G401.6 (cell line): ENCODE data around the gene NDUFS8.

Experiments used
- FAIRE-seq: peaks from 2 replicates; lab custom pipeline; 2012; peaks lifted over from hg19 to GRCh38; lab: Jason Lieb, UNC

NDUFS8 gene

DNA sequence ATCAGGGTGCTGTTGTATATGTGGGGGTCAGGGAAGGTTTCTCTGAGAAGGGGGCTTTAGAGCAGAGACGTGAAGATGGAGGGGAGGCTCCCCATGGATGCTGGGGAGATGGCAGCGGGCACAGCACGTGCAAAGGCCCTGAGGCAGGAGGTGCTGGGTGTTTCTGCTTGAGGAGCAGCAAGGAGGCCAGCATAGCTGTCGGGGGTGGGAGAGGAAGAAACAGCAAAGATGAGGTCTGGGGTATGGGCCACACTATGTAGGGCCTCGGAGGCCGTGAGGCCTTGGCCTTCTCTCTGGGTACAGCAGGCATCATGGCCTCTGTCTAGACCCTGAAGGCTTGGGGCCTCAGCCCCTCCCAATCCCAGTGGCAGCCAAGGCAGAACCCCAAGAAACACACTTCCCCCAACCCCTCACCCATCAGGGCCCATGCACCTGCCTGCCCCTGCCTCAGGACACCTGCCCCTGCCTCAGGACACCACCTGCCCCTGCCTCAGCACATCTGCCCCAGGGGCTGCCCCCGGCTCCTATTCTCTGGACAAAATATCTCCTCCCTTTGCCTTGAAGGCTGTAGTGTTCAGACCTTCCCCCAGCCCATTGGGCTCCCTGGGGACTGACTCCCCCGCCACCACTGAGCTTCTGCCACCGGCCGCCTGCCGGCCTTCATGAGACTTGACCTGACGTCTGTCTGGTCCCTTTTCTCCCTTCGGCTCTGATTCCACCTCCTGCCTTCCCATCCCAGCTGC is 14.1 kb upstream of the NDUFS8 start:
- no peak for FAIRE-seq

DNA sequence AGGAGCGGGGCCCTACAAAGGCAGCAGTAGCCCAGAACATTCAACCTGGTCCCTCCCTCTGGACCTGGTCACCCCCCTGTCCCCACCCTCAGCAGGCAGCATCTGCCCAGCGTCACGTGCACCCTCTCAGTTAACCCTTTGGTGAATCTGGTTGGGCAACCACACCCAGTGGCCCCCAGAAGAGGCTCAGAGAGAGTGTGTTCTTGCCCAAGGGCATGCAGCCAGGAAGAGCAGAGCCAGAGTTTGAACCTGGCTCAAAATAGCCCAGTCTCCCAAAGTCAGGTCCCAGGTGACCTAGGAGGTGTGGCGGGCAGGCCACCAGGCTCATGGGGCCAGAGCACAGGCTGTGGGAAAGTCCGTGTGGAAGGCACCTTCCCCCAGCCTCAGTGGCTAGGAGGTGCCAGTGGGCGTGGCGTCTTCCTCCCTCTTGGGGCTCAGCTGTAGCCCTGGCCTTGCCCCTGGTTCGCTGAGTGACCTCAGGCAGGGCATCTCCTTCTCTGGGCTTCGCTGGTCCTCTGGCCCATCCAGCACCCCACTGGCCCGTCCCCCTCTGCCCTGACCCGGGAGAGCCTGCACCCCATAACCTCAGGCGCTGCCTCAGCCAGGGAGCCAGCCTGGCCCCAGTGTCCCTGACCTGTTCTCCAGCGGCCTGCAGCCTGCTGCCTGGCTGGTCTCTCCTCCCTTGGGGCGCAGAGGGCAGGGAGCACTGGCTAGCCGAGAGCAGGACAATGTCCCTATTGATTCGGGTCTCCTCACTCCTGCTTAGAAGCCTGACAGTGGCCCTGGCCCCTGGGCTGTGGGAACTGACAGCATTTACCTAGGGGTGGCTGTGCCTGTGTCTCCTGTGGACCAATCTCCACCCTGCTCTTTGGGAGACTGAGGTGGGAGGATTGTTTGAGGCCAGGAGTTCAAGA is 13.3 kb upstream of the NDUFS8 start:
- no peak for FAIRE-seq

GRCh38 chr11:68017980-68018729 is 12.3 kb upstream of the NDUFS8 start:
- FAIRE-seq, result no peak

- FAIRE-seq, result no peak
These were observed 11.7 kb upstream of the NDUFS8 start for GRCh38 chr11:68018730-68019190.

DNA sequence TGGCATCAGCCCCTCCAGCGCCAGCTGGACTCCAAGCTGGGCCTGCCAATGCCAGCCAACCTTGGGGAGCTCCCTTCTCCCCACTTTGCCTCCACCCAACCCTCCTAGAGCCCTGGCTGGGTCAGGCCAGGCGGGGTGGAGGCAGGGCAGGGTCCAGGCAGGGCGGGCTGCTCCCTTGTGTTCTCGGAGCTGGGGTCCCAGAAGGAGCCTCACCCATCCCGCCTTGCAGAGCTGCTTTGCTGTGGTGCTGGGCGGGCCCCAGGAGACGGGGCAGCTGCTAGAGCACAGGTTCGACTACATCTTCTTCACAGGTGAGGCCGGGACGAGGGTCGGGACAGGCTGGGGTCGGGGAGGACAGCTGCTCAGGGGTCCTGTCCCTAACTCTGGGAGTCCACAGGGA is 11.0 kb upstream of the NDUFS8 start:
- FAIRE-seq, result no peak

DNA sequence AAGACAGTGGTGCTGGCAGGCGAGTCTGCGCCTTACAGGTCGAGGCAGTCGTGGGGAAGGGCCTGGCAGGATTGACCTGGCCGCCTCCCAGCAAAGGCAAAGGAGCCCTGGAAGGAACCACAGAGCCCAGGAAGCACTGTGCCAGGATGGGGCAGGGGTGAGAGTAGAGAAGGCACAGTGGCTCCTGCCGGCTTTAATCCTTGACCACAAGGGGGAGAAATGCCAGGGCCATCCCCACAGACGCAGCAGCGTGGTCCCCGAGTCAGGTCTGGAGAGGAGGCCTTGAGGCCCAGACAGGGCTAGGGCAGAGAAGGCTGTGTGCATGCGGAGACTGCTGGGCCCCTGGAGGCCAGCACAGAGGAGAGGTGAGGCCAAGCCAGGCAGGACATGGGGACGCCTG is 9.9 kb upstream of the NDUFS8 start:
- FAIRE-seq, result no peak

- no peak for FAIRE-seq
These were observed 9.2 kb upstream of the NDUFS8 start for GRCh38 chr11:68021167-68021787.

- FAIRE-seq, result no peak
These were observed 8.0 kb upstream of the NDUFS8 start for GRCh38 chr11:68022531-68022930.

GRCh38 chr11:68024508-68024907 is 6.0 kb upstream of the NDUFS8 start:
- FAIRE-seq, result no peak

GRCh38 chr11:68025047-68025446 is 5.4 kb upstream of the NDUFS8 start:
- no peak for FAIRE-seq

DNA sequence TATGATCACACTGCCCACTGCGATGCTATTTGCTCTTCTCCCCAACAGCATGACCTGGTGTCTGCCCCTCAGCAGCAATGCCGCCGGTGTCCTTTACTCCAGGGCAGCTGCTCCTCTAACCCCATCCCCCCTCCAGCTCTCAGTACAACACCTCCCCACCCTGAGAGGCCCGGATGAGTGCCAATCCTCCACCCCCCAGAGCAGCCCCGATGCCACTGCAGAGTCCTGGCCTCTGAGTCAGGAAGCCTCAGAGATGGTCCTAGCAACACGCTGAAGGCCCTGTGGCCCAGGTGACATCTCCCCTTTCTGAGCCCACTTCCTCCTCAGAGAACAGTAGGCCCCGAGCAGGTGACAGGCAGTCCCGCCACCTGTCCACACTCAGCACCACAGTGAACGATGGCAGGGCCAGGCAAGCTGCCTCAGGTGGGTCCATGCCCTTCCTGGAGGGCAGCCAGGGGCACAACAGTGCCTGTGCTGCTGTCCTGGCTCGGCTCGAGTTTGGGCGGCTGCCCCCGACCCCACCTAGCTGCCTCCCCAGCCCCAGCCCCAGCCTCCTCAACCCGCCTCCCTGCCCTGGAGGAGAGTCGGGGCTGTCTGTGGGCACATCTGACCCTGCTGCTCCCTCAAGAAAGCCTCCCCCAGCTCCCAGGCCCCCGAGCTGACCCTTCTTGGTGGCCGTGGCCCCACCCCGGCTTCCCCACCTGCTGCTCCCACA is 3.9 kb upstream of the NDUFS8 start:
- no peak for FAIRE-seq

- FAIRE-seq, result no peak
These were observed 2.8 kb upstream of the NDUFS8 start for GRCh38 chr11:68027667-68028066.

DNA sequence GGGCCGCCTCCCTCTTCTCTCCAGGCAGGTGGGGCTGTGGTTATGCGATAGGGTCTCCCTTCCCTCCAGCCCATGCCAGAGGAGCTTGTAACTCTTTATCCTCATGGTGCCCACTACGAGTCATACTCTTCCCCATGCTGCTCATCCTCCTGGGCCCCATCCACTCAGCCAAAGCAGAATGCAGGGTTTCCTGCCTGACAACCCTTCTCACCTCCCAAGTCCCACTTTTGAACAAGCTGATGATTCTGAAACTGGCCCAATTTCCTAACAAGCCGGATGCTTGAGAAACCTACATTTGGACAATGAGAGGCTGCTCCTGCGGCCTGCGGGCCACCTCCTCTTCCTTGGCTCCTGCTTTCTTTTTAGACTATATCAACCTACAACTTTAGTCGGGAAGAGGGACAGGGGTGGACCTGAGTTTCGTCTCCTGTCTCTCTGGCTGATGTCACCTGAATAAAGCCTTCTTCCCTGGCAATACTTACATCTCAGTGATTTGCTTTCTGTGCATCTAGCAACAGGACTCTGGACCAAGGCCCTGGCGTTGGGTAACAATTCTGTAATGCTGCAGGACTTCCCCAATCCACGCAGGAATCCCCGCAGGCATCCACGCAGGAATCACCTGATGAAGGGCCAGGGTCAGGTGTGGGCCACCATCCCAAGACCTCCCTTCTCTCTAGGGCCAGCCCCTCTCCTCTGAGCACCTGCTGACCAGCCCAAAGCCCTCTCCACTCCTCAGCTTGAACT is 1.5 kb upstream of the NDUFS8 start:
- no peak for FAIRE-seq

GRCh38 chr11:68031144-68031464 is 623 bp downstream of the NDUFS8 start:
- no peak for FAIRE-seq

GRCh38 chr11:68032003-68032402 is 1.5 kb downstream of the NDUFS8 start:
- FAIRE-seq, result no peak

- FAIRE-seq, result no peak
These were observed 2.7 kb downstream of the NDUFS8 start for GRCh38 chr11:68032997-68033707.

- no peak for FAIRE-seq
These were observed 3.2 kb downstream of the NDUFS8 start for GRCh38 chr11:68033708-68034045.

DNA sequence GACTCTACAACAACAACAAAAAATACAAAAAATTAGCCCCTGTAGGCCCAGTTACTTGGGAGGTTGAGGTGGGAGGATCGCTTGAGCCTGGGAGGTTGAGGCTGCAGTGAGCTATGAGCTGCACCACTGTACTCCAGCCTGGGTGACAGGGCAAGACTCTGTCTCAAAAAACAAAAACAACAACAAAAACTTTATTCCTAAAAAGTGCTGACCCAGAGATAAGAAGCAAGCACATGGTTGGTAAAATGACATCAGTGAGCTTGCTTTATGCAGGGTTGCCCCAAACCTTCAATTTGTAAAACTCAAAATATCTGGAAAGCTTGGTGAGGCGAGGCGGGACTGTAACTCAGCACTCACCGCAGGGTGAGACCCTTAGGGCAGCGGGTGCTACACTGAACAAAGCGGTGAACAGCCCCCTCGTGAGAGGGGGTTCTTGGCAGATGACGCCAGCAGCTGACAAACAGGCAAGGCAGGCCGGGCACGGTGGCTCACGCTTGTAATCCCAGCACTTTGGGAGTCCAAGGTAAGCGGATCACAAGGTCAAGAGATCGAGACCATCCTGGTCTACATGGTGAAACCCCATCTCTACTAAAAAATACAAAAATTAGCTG is 4.9 kb downstream of the NDUFS8 start:
- FAIRE-seq, result no peak

DNA sequence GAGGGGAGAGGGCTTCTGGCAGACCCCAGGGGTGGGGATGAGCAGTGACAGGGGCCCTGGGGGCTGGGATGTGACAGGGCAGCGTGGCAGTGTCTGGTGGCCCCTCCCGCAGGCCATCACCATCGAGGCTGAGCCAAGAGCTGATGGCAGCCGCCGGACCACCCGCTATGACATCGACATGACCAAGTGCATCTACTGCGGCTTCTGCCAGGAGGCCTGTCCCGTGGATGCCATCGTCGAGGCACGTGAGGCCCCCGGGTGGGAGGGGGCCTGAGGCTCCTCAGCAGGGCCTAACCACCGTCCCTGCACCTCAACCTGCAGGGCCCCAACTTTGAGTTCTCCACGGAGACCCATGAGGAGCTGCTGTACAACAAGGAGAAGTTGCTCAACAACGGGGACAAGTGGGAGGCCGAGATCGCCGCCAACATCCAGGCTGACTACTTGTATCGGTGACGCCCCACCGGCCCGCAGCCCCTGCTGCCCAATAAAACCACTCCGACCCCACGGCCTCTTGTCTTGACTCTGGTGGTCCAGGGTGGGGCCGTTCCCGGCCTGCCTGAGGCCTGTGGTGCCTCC is 5.7 kb downstream of the NDUFS8 start:
- FAIRE-seq, result no peak
